ENCODE results near the gene BGN. TPM values are rescaled to one million over a fixed set of nuclear protein-coding genes. Genes with fewer than 3 reads are reported as not detected.

Gene BGN
- total and polyA plus RNA-seq, 2 donors (not counting 1 experiment from before 2014, with no cell fraction given) = not detected

GRCh38 chrX:153481043-153481442, 13.7 kb upstream of the BGN start:
- H3K4me1 Mint-ChIP-seq = no peaks in the 10 kb centered on the region
- POLR2A ChIA-PET = no interaction called here
- H3K79me2 ChIP-seq (ENCODE audit: control insufficient read depth, insufficient read depth, low read length) = no peaks in the 10 kb centered on the region
- H3K27me3 Mint-ChIP-seq = no peaks in the 10 kb centered on the region
- CTCF ChIA-PET = no interaction called here
- no peaks in the 10 kb centered on the region for H3K9me3 Mint-ChIP-seq (ENCODE audit: insufficient read depth)
- no peaks in the 10 kb centered on the region for H3K36me3 ChIP-seq (replicated peaks in 1 of 2; ENCODE audit: control extremely low read depth in 1 of 2, control insufficient read depth in 1 of 2, extremely low read depth in 1 of 2, insufficient read depth in 2 of 2, low read length in 1 of 2)
- no peak overlapping the region for H3K4me2 ChIP-seq (replicated peaks; ENCODE audit: low read depth, low read length, poor library complexity, severe bottlenecking)
- no peak overlapping the region for H3K4me3 ChIP-seq (ENCODE audit: control extremely low read depth in 1 of 5, extremely low read depth in 1 of 5, insufficient read depth in 1 of 5, low read depth in 2 of 5, low read length in 4 of 5)
- H3K9ac ChIP-seq (ENCODE audit: low read length) = no peak overlapping the region
- DNase-seq (no peak), ATAC-seq (ENCODE audit: low read depth) (no peak)
- intact Hi-C loops (cut with micrococcal nuclease) = no loop called here
- H2AFZ ChIP-seq (ENCODE audit: insufficient read depth, low read depth, low read length, poor library complexity, severe bottlenecking) = no peak overlapping the region
- H3K27ac ChIP-seq (ENCODE audit: low read length in 2 of 2) = no peak overlapping the region
- H3K9me3 ChIP-seq (ENCODE audit: control extremely low read depth in 1 of 3, control insufficient read depth in 2 of 3, insufficient read depth in 1 of 3, low read length in 2 of 3) = no peaks in the 10 kb centered on the region
- WGBS (ENCODE audit: insufficient coverage) = 87% methylated on average over 5 of the region's 13 CpGs
- no peaks in the 10 kb centered on the region for H3K4me1 ChIP-seq (ENCODE audit: control insufficient read depth in 2 of 2, insufficient read depth in 2 of 2, low read length in 2 of 2)
- H4K20me1 ChIP-seq (ENCODE audit: control insufficient read depth, insufficient read depth, low read length, poor library complexity, severe bottlenecking) = no peaks in the 10 kb centered on the region
- H3K4me3 Mint-ChIP-seq = no peak overlapping the region
- no peak for TF ChIP-seq EZH2 (IDR thresholded peaks at IDR 0.05; ENCODE audit: borderline replicate concordance, insufficient read depth, low read depth, low read length, poor library complexity, severe bottlenecking)
- TF ChIP-seq, protein P1, sequence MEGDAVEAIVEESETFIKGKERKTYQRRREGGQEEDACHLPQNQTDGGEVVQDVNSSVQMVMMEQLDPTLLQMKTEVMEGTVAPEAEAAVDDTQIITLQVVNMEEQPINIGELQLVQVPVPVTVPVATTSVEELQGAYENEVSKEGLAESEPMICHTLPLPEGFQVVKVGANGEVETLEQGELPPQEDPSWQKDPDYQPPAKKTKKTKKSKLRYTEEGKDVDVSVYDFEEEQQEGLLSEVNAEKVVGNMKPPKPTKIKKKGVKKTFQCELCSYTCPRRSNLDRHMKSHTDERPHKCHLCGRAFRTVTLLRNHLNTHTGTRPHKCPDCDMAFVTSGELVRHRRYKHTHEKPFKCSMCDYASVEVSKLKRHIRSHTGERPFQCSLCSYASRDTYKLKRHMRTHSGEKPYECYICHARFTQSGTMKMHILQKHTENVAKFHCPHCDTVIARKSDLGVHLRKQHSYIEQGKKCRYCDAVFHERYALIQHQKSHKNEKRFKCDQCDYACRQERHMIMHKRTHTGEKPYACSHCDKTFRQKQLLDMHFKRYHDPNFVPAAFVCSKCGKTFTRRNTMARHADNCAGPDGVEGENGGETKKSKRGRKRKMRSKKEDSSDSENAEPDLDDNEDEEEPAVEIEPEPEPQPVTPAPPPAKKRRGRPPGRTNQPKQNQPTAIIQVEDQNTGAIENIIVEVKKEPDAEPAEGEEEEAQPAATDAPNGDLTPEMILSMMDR (IDR thresholded peaks at IDR 0.05) = no peak
- no peaks in the 10 kb centered on the region for H3K27me3 ChIP-seq (replicated peaks in 1 of 4; ENCODE audit: control extremely low read depth in 1 of 4, control insufficient read depth in 3 of 4, insufficient read depth in 4 of 4, low read length in 3 of 4)
- no peak overlapping the region for H3K27ac Mint-ChIP-seq

GRCh38 chrX:153482376-153483015, 12.3 kb upstream of the BGN start:
- H3K4me1 Mint-ChIP-seq = no peaks in the 10 kb centered on the region
- Histone ChIP-seq H3K4me1 (ENCODE audit: control insufficient read depth in 2 of 2, insufficient read depth in 2 of 2, low read length in 2 of 2) (no peaks in the 10 kb centered on the region), H3K9ac (ENCODE audit: low read length) (no peak overlapping the region), H3K4me2 (replicated peaks; ENCODE audit: low read depth, low read length, poor library complexity, severe bottlenecking) (no peak overlapping the region), H2AFZ (ENCODE audit: insufficient read depth, low read depth, low read length, poor library complexity, severe bottlenecking) (no peak overlapping the region), H3K27ac (ENCODE audit: low read length in 2 of 2) (no peak overlapping the region), H3K4me3 (ENCODE audit: control extremely low read depth in 1 of 5, extremely low read depth in 1 of 5, insufficient read depth in 1 of 5, low read depth in 2 of 5, low read length in 4 of 5) (no peak overlapping the region), H3K36me3 (replicated peaks in 1 of 2; ENCODE audit: control extremely low read depth in 1 of 2, control insufficient read depth in 1 of 2, extremely low read depth in 1 of 2, insufficient read depth in 2 of 2, low read length in 1 of 2) (no peaks in the 10 kb centered on the region), H3K79me2 (ENCODE audit: control insufficient read depth, insufficient read depth, low read length) (no peaks in the 10 kb centered on the region), H3K27me3 (replicated peaks in 1 of 4; ENCODE audit: control extremely low read depth in 1 of 4, control insufficient read depth in 3 of 4, insufficient read depth in 4 of 4, low read length in 3 of 4) (no peaks in the 10 kb centered on the region), H3K9me3 (ENCODE audit: control extremely low read depth in 1 of 3, control insufficient read depth in 2 of 3, insufficient read depth in 1 of 3, low read length in 2 of 3) (no peaks in the 10 kb centered on the region), H4K20me1 (ENCODE audit: control insufficient read depth, insufficient read depth, low read length, poor library complexity, severe bottlenecking) (no peaks in the 10 kb centered on the region)
- no peaks in the 10 kb centered on the region for H3K27me3 Mint-ChIP-seq
- no peak overlapping the region for H3K27ac Mint-ChIP-seq
- POLR2A ChIA-PET = no interaction called here
- WGBS (ENCODE audit: insufficient coverage) = 89% methylated on average over 19 of the region's 23 CpGs
- DNase-seq (no peak), ATAC-seq (ENCODE audit: low read depth) (no peak)
- no peaks in the 10 kb centered on the region for H3K9me3 Mint-ChIP-seq (ENCODE audit: insufficient read depth)
- H3K4me3 Mint-ChIP-seq = no peak overlapping the region
- intact Hi-C loops (cut with micrococcal nuclease) = no loop called here
- TF ChIP-seq, protein P1 (IDR thresholded peaks at IDR 0.05) = no peak
- no peak for TF ChIP-seq EZH2 (IDR thresholded peaks at IDR 0.05; ENCODE audit: borderline replicate concordance, insufficient read depth, low read depth, low read length, poor library complexity, severe bottlenecking)
- CTCF ChIA-PET = no interaction called here
